Liver (tissue), 9 donors: ENCODE measurements around the gene TPGS1. TPM values are rescaled to one million over a fixed set of nuclear protein-coding genes. Genes with fewer than 3 reads are reported as not detected.

Source experiments
- DNase-seq: peaks from one replicate; pipeline ENCODE4 v3.0.0-alpha.2; 2017; ENCODE audit warnings: low spot score
- H3K27ac ChIP-seq, 2 donors: one replicate each; pipeline ENCODE4 v1.7.0; 2013; ENCODE audit warnings: inconsistent platforms in 2 of 2, low read length in 2 of 2, control low read depth in 1 of 2, low read depth in 1 of 2, mild to moderate bottlenecking in 1 of 2
- H3K27me3 ChIP-seq, 4 donors: one replicate each; pipeline versions ENCODE4 v1.6.1 to v1.7.0; 2013; ENCODE audit warnings: low read length in 3 of 4, inconsistent platforms in 1 of 4, mild to moderate bottlenecking in 1 of 4, moderate library complexity in 1 of 4; ENCODE audit not compliant: control insufficient read depth in 4 of 4, insufficient read depth in 4 of 4
- H3K36me3 ChIP-seq, 4 donors: one replicate each; pipeline versions ENCODE4 v1.6.1 to v1.7.0; 2013; ENCODE audit warnings: low read length in 3 of 4, mild to moderate bottlenecking in 3 of 4, low read depth in 1 of 4, moderate library complexity in 1 of 4; ENCODE audit not compliant: control insufficient read depth in 4 of 4, insufficient read depth in 3 of 4
- H3K4me1 ChIP-seq, 4 donors: one replicate each; pipeline versions ENCODE4 v1.6.1 to v1.7.0; 2013; ENCODE audit warnings: low read length in 3 of 4, mild to moderate bottlenecking in 3 of 4, moderate library complexity in 1 of 4; ENCODE audit not compliant: control insufficient read depth in 4 of 4, insufficient read depth in 4 of 4
- H3K4me3 ChIP-seq, 3 donors: one replicate each; pipeline versions ENCODE4 v1.6.1 to v1.7.0; 2013; ENCODE audit warnings: low read length in 3 of 3, control low read depth in 1 of 3, low read depth in 1 of 3, mild to moderate bottlenecking in 1 of 3
- H3K9ac ChIP-seq, 2 donors: one replicate each; pipeline ENCODE4 v1.7.0; 2013; ENCODE audit warnings: low read length in 2 of 2, mild to moderate bottlenecking in 2 of 2, moderate library complexity in 2 of 2, control low read depth in 1 of 2, low read depth in 1 of 2
- H3K9me3 ChIP-seq, 4 donors: one replicate each; pipeline versions ENCODE4 v1.6.1 to v1.7.0; 2013; ENCODE audit warnings: low read length in 3 of 4; ENCODE audit not compliant: control insufficient read depth in 4 of 4
- ATF3 ChIP-seq: IDR thresholded peaks from 2 replicates; pipeline ENCODE4 v1.6.1; 2016; ENCODE audit warnings: antibody characterized with exemption
- CTCF ChIP-seq: fragments of 150-350 bp; IDR thresholded peaks from 2 replicates; pipeline ENCODE4 v1.5.1; 2017; ENCODE audit warnings: improper control_type of control experiment, low read depth, low read length; ENCODE audit not compliant: missing input control
- EGR1 ChIP-seq, 2 donors: IDR thresholded peaks; 2 replicates each; pipeline ENCODE4 v1.6.1; 2016 to 2018; ENCODE audit warnings: antibody characterized with exemption in 2 of 2, low read depth in 2 of 2
- FOXA1 ChIP-seq: IDR thresholded peaks from 2 replicates; pipeline ENCODE4 v1.6.1; 2016; ENCODE audit warnings: antibody characterized with exemption
- FOXA2 ChIP-seq: IDR thresholded peaks from 2 replicates; pipeline ENCODE4 v1.6.1; 2016; ENCODE audit warnings: antibody characterized with exemption
- GABPA ChIP-seq, 2 donors: IDR thresholded peaks in 1 of 2; conservative IDR thresholded peaks in 1 of 2; 2 replicates each; pipeline ENCODE4 v1.6.1; 2016; ENCODE audit warnings: antibody characterized with exemption in 2 of 2, mild to moderate bottlenecking in 1 of 2, moderate library complexity in 1 of 2
- HNF4A ChIP-seq, 2 donors: conservative IDR thresholded peaks; 2 replicates each; pipeline ENCODE4 v1.6.1; 2016; ENCODE audit warnings: antibody characterized with exemption in 2 of 2, mild to moderate bottlenecking in 2 of 2
- HNF4G ChIP-seq: IDR thresholded peaks from 2 replicates; pipeline ENCODE4 v1.6.1; 2016; ENCODE audit warnings: antibody characterized with exemption
- JUND ChIP-seq, 2 donors: IDR thresholded peaks; 2 replicates each; pipeline ENCODE4 v1.6.1; 2016; ENCODE audit warnings: antibody characterized with exemption in 2 of 2
- MAX ChIP-seq: IDR thresholded peaks from 2 replicates; pipeline ENCODE4 v1.6.1; 2016; ENCODE audit warnings: antibody characterized with exemption
- NR2F2 ChIP-seq: IDR thresholded peaks from 2 replicates; pipeline ENCODE4 v1.6.1; 2016; ENCODE audit warnings: antibody characterized with exemption
- RAD21 ChIP-seq, 2 donors: IDR thresholded peaks; 2 replicates each; pipeline ENCODE4 v1.6.1; 2016; ENCODE audit warnings: antibody characterized with exemption in 2 of 2, mild to moderate bottlenecking in 2 of 2
- REST ChIP-seq: IDR thresholded peaks from 2 replicates; pipeline ENCODE4 v1.6.1; 2016; ENCODE audit warnings: antibody characterized with exemption, mild to moderate bottlenecking
- RXRA ChIP-seq, 2 donors: IDR thresholded peaks; 2 replicates each; pipeline ENCODE4 v1.6.1; 2017 to 2018; ENCODE audit warnings: antibody characterized with exemption in 2 of 2, mild to moderate bottlenecking in 1 of 2
- SP1 ChIP-seq: IDR thresholded peaks from 2 replicates; pipeline ENCODE4 v1.6.1; 2018; ENCODE audit warnings: antibody characterized with exemption, mild to moderate bottlenecking
- TAF1 ChIP-seq: conservative IDR thresholded peaks from 2 replicates; pipeline ENCODE4 v1.6.1; 2016; ENCODE audit warnings: antibody characterized with exemption, mild to moderate bottlenecking
- YY1 ChIP-seq: IDR thresholded peaks from 2 replicates; pipeline ENCODE4 v1.6.1; 2016; ENCODE audit warnings: antibody characterized with exemption, mild to moderate bottlenecking
- WGBS: extraction: QIAGEN DNeasy Blood & Tissue Kit; methylation state at CpG from one replicate; pipeline ENCODE4 v1.1.7; 2013; 5-methylcytosine and 5-hydroxymethylcytosine counted together
- polyA plus RNA-seq, 2 donors: library from polyadenylated mRNA; stranded (reverse) in 1 of 2; unstranded in 1 of 2; fragments of 200-250 nt in 1 of 2; fragments of >200 nt in 1 of 2; fragmentation: Nextera tagmentation in 1 of 2; extraction: Ambion mirVana in 1 of 2; gene quantifications; one replicate each; pipeline versions ENCODE4 v1.2.1 to v1.2.3, GENCODE V29; 2013 to 2015
- total RNA-seq, 2 donors: library from RNA; depleted of rRNA; stranded (reverse); fragments of >200 nt; gene quantifications; one replicate each; pipeline ENCODE4 v1.2.3, GENCODE V29; 2014
- donor health status: healthy.
- donor health status: healthy.
- donor health status: healthy.
- donor health status: healthy.
- donor health status: healthy.

Gene TPGS1
- total and polyA plus RNA-seq, 4 donors, result 1.7 to 15.5 (median 14.7) TPM

- TF ChIP-seq REST, result no peak
Measured at GRCh38 chr19:535017-535835, 27.9 kb downstream of the TPGS1 start (continued).

GRCh38 chr19:536031-536880 lies 29.0 kb downstream of the TPGS1 start:
- Histone ChIP-seq H3K4me3 (no peak overlapping the region), H3K36me3 (peaks cover 3 to 25% (median 16%) of the 10 kb centered on the region in 4 donors), H3K4me1 (peaks cover 13 to 30% (median 20%) of the 10 kb centered on the region in 4 donors), H3K9me3 (no peaks in the 10 kb centered on the region), H3K9ac (no peak overlapping the region), H3K27ac (no peak overlapping the region), H3K27me3 (no peaks in the 10 kb centered on the region)
- TF ChIP-seq RXRA (IDR thresholded peaks at IDR 0.05) (no peak), NR2F2 (no peak), SP1 (no peak), RAD21 (IDR thresholded peaks at IDR 0.05) (no peak), HNF4G (no peak)
- DNase-seq, result no peak
- WGBS, result 93% methylated on average over 55 of the region's 55 CpGs

GRCh38 chr19:536881-537404 lies 29.6 kb downstream of the TPGS1 start:
- Histone ChIP-seq H3K36me3 (peaks cover 3 to 31% (median 17%) of the 10 kb centered on the region in 4 donors), H3K4me1 (peaks cover 13 to 30% (median 20%) of the 10 kb centered on the region in 4 donors), H3K27me3 (no peaks in the 10 kb centered on the region), H3K4me3 (no peak overlapping the region), H3K9me3 (no peaks in the 10 kb centered on the region), H3K27ac (no peak overlapping the region), H3K9ac (no peak overlapping the region)
- no peak for DNase-seq
- TF ChIP-seq GABPA (IDR thresholded peaks at IDR 0.05 in 1 of 2, conservative IDR thresholded peaks at IDR 0.05 in 1 of 2) (no peak), TAF1 (no peak), HNF4A (conservative IDR thresholded peaks at IDR 0.05) (no peak), FOXA2 (no peak), YY1 (no peak), EGR1 (IDR thresholded peaks at IDR 0.05; ENCODE audit: low read depth in 2 of 2) (no peak), JUND (IDR thresholded peaks at IDR 0.05) (no peak), MAX (no peak), ATF3 (no peak), HNF4G (no peak), NR2F2 (no peak), RXRA (IDR thresholded peaks at IDR 0.05) (no peak), REST (no peak), RAD21 (IDR thresholded peaks at IDR 0.05) (no peak), FOXA1 (no peak), CTCF (no peak), SP1 (no peak)
- WGBS, result 95% methylated on average over 26 of the region's 26 CpGs
